NCI-H82 treated with DMSO at 0.1 percent for 48 hours (cell line): ENCODE measurements around the gene CORO2A.
"Not testable (repeated sequence)": the region's sequence is repeated elsewhere in the genome, so short reads cannot be mapped to it uniquely, and the experiment has no call there.

Experiments
- DNase-seq: peaks from one replicate; lab custom pipeline; 2025; ENCODE audit not compliant: unreplicated experiment; lab: John Stamatoyannopoulos, UW

The CORO2A gene

DNA sequence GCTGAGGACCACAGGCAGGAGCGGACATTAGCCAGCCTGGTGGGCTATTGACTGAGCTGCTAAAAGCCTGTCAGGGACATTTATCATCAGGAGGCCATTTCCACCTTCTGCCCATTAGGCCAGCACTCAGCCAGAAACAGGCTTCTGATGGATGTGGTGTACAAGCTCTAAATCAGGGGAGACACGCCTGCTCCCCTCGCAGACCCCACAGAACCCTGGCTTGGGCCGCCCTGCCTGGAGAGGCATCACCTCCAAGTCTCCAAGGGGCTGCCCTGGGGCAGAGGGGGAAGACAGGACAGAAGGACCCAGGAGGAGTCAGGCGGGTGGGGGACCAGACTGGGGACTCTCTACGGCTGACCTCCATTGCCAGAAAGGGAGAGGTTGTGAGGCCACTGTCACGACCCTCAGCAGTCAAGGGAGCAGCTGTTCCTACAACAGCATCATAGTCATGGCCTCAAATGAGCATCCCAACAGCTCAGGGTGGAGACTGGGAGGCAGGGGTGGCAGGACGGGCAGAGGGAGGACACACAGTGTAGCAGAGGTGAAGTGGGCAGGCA lies 49.4 kb downstream of the CORO2A start:
- no peak for DNase-seq

- no peak for DNase-seq
Measured at GRCh38 chr9:98142182-98142907, 50.1 kb downstream of the CORO2A start.

GRCh38 chr9:98140503-98140902 lies 51.9 kb downstream of the CORO2A start:
- no peak for DNase-seq

- DNase-seq, result no peak
Measured at GRCh38 chr9:98136489-98136888, 55.9 kb downstream of the CORO2A start.

DNA sequence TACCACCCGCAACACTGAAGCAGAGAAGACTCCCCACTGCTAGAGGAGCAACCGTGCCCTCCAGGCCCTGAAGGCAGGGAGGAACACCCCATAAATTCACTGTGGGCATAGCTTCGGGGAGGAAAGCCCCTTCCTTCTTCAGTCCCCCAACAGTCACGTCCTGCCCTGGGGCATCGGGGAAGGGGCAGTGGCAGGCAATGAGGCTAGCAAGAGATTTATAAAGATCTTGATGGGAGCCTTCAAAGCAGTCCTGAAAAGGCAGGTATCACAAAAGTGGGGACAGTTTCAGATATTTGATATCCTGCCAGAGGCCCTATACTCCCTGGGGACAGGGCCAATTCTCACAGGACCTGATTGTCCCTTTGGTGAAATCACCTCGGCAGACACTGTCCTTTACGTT lies 56.5 kb downstream of the CORO2A start:
- DNase-seq, result no peak

DNA sequence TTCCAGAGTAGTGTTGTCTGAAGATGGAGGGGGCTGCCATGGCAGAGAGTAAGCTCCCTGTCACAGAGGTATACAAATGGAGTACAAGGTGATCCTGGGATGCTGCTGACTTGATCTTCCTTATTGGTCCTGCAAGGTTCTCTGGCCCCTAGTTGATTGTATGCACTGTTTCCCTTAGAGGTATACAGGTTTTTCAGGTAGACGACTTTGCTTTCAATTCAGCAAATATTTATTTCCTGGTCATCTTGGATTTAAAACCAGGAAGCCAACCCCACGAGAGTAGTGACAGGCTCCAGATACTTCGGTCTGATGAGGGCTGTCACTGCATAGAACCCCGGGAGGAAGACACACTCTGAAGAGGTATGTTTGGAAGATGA lies 56.9 kb downstream of the CORO2A start:
- no peak for DNase-seq

DNA sequence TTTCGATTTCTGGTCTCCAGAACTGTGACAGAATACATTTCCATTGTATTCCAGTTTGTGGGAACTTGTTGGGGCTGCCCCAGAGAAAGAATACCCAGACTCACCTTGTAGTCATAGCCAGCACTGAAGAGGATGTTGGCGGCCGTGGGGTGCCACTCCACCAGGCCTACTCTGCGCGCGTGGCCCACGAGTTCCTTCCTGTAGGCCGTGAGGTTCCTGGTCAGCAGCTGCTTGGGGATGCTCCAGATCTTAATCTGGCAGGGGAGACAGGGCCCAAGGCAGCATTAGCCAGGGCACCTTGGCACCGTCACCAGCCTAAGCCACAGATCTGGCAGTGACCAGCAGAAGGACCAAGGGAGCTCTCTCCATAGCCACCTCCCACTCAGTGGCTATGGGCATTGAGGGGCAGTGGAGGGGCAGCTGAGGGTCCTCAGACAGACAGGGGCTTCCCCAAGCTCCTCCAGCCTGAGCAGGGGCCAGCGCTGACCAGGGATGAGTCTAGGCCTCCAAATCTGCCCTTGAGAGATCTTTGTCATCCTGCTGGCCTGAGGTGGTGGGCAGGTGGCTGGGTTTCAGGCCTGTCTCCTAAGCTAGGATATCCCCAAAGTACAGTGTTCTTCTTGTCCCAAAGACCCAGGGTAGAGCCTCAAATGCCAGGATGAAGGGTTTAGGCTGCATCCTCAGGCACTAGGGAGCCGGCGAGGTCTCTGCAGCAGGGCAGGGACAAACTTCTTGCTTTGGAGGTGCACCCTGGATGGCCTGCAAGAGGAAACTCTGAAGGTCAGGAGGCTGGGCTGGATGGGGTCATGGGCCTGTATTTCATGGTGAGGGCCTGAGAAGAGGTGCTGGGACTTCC lies 57.5 kb downstream of the CORO2A start:
- DNase-seq, result no peak

- DNase-seq, result peak; percentile 24
Measured at GRCh38 chr9:98132806-98133631, 59.4 kb downstream of the CORO2A start.

DNA sequence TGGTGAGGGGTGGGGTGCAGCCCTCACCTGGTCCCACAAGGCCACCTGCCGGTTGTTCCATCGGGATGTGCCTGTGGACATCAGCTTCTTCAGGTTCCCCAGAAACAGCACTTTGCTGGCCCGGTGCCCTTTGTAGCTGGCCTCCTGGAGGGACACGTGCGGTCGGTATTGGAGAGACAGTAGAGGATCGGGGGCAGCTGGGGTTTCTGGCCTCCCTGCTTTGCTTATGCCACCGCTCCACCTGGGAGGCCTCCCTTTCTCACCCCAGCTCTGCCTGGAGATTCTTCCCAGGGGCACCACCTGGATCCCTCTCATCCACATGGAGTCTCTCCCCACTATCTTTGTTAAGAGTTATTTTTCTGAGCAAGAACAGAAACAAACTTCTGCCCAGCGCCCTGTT lies 60.3 kb downstream of the CORO2A start:
- DNase-seq, result no peak

GRCh38 chr9:98130576-98131228 lies 61.7 kb downstream of the CORO2A start:
- DNase-seq, result no peak

DNA sequence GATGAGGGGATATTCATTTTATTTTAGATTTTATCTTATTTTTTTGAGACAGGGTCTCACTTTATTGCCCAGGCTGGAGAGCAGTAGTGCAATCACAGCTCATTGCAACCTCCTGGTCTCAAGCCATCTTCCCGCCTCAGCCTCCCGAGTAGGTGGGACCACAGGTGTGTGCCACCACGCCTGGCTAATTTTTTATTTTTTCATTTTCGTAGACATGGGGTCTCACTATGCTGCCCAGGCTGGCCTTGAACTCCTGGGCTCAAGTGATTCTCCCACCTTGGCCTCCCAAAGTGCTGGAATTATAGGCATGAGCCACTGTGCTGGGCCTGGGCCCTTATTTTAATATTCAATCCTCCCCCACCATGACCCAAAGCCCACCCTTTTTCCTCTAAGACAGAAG lies 62.4 kb downstream of the CORO2A start:
- not testable (repeated sequence) for DNase-seq

DNA sequence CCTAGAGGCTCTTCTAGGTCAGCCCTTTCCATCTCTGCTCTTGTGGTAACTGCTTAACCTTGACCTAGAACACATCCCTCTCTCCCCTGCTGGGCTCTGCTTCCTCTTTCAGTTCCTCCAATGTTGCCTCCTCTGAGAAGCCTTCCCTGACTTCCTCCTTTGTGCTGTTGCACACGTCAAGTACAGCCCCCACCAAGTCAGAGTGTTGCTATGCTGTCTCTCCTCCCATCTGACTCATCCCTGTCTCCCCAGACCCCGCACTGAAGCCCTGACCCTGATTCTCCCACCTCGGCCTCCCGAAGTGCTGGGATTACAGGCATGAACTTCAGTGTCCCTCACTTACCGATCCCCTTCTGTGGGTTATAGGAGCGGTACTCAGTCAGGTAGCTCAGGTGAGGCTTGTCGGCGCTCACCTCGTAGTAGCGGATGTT lies 63.0 kb downstream of the CORO2A start:
- DNase-seq, result no peak

DNA sequence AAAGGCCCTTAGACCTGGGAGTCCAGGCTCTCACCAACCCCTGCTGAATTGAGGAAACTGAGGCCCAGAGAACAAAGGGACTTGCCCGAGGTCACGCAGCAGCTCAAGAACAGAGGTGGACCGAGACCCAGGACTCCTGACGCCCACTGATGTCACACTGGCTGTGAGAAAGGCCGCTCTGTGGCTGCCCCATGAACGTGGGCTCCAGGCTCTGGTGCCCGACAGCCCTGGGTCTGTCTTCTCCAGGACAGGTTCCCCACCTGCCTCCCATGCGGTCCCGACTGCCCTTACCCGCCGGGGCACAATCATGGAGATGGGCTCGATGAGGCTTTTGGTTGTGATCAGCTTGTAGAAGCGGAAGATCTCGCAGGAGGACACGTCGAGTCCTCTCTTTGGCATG lies 64.1 kb downstream of the CORO2A start:
- no peak for DNase-seq

DNA sequence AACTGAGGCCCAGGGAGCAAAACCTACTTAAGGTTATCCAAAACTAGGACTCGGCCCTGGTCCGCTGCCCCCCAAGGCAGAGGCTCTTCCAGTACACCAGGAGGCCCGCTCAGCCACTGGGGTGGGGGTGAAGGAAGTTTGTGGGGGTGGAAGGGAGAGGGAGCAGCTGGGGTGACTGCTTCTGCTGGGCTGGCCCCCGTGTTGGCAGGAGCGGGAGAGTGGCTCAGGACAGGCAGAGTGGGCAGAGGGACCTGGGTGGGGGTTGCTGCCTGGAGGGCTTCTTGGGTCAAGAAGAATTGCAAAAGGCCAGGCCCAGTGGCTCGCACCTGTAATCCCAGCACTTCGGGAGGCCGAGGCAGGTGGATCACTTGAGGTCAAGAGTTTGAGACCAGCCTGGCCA lies 65.2 kb downstream of the CORO2A start:
- no peak for DNase-seq

GRCh38 chr9:98124637-98125426 lies 67.6 kb downstream of the CORO2A start:
- no peak for DNase-seq

GRCh38 chr9:98124091-98124490 lies 68.3 kb downstream of the CORO2A start:
- not testable (repeated sequence) for DNase-seq

DNA sequence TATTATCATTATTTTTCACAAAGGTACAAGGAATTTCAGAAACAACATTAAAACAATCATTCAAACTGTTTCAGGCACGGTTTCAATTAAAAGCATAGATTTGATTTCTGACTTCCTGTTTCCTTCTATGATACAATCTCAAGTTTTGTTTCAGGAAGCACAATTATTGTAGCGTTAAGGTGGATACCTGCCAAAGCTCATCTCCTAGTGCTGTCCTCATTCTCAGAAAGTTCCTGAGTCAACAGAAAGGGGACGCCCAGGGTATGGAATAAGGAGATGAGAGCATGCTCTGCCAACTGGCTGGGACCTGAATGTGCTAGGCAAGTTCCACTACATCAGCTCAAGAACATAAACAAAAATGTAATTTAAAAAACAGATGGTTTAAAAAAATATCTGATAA lies 71.4 kb downstream of the CORO2A start:
- no peak for DNase-seq

- DNase-seq, result no peak
Measured at GRCh38 chr9:98120476-98120875, 72.0 kb downstream of the CORO2A start.

GRCh38 chr9:98118640-98119601 lies 73.5 kb downstream of the CORO2A start, which contains the start of gene TRIM14:
Gene TRIM14, minus strand, starts transcription at chr9:98119222. Its CDS starts 34 bp downstream, at chr9:98119188.
- no peak for DNase-seq
